HepG2 (cell line): Measurements from ENCODE around the gene ABCA3. TPM values are rescaled to one million over a fixed set of nuclear protein-coding genes. Genes with fewer than 3 reads are reported as not detected.

ENCODE experiments used
- ATAC-seq: fragments of 200-7000 bp; cut with Tn5 transposase; 3 replicates; pipeline ENCODE4 v1.9.1; 2020; ENCODE audit warnings: mild to moderate bottlenecking, moderate library complexity
- BruUV-seq: library from RNA; stranded (reverse); fragments of 400-500 nt; replicated peaks from 2 replicates; lab custom pipeline; 2021; lab: Mats Ljungman, UMichigan
- CTCF ChIA-PET: fragments of 300-600 bp; formaldehyde crosslinking; extraction: SDS; loops from one replicate; lab custom pipeline; 2021; ENCODE audit warnings: low total read pairs, inconsistent platforms, low intra/inter-chr PET ratio; lab: Yijun Ruan, JAX
- POLR2A ChIA-PET: fragments of 350-600 bp; sonication (Branson Sonifier 250); formaldehyde crosslinking; loops from one replicate; lab custom pipeline; 2020; ENCODE audit warnings: antibody characterized with exemption, inconsistent platforms; lab: Yijun Ruan, JAX
- DNase-seq: peaks from one replicate; pipeline ENCODE4 v3.0.0-alpha.2; 2015; ENCODE audit warnings: low spot score
- FAIRE-seq: peaks from 3 replicates; lab custom pipeline; 2011; peaks lifted over from hg19 to GRCh38; lab: Jason Lieb, UNC
- H2AFZ ChIP-seq: one replicate; pipeline ENCODE4 v1.6.1; 2011; ENCODE audit warnings: low read length, inconsistent platforms
- H3K27ac ChIP-seq: fragments of 300-600 bp; 3 replicates; pipeline ENCODE4 v1.8.0; 2011; ENCODE audit warnings: mixed run types, mild to moderate bottlenecking, mixed read lengths, low read length, inconsistent platforms; ENCODE audit not compliant: insufficient read depth; ENCODE audit errors: extremely low read length
- H3K27me3 ChIP-seq, 2 experiments: fragments of 200-600 bp in 1 of 2; 2 replicates in 1 of 2; 3 replicates in 1 of 2; pipeline versions ENCODE4 v1.6.0 to v1.8.0; 2011; ENCODE audit warnings: low read length in 2 of 2, mild to moderate bottlenecking in 2 of 2, moderate library complexity in 2 of 2, inconsistent platforms in 1 of 2; ENCODE audit not compliant: insufficient read depth in 2 of 2, control insufficient read depth in 1 of 2
- H3K36me3 ChIP-seq, 2 experiments: fragments of 200-600 bp in 1 of 2; replicated peaks in 1 of 2; 2 replicates in 1 of 2; 3 replicates in 1 of 2; pipeline versions ENCODE4 v1.5.1 to v1.8.0; 2011; ENCODE audit warnings: low read length in 2 of 2, inconsistent platforms in 1 of 2; ENCODE audit not compliant: insufficient read depth in 2 of 2, control insufficient read depth in 1 of 2
- H3K4me1 ChIP-seq: 2 replicates; pipeline ENCODE4 v1.5.1; 2012; ENCODE audit warnings: low read length, inconsistent platforms; ENCODE audit not compliant: insufficient read depth
- H3K4me2 ChIP-seq: 2 replicates; pipeline ENCODE4 v1.6.0; 2011; ENCODE audit warnings: low read depth, low read length, inconsistent platforms
- H3K4me3 ChIP-seq, 3 experiments: fragments of 200-600 bp in 1 of 3; sonication (generic), shearing (Covaris generic) in 1 of 3; replicated peaks in 1 of 3; 2 replicates each; pipeline ENCODE4 v1.5.1; 2011 to 2016; ENCODE audit warnings: low read length in 3 of 3, inconsistent platforms in 2 of 3, low read depth in 2 of 3, mild to moderate bottlenecking in 2 of 3, control low read depth in 1 of 3, mixed read lengths in 1 of 3; ENCODE audit not compliant: insufficient read depth in 1 of 3
- H3K79me2 ChIP-seq: one replicate; pipeline ENCODE4 v1.6.1; 2011; ENCODE audit warnings: low read length, inconsistent platforms; ENCODE audit not compliant: insufficient read depth
- H3K9ac ChIP-seq: 2 replicates; pipeline ENCODE4 v1.6.0; 2011; ENCODE audit warnings: mild to moderate bottlenecking, low read depth, low read length, inconsistent platforms; ENCODE audit not compliant: insufficient read depth
- H3K9me3 ChIP-seq: 2 replicates; pipeline ENCODE4 v1.5.1; 2012; ENCODE audit warnings: mild to moderate bottlenecking, low read length
- H4K20me1 ChIP-seq: 2 replicates; pipeline ENCODE4 v1.6.0; 2011; ENCODE audit warnings: inconsistent platforms, mild to moderate bottlenecking, low read length, moderate library complexity; ENCODE audit not compliant: insufficient read depth
- DNMT3B ChIP-seq: conservative IDR thresholded peaks from 2 replicates; pipeline ENCODE4 v1.6.1; 2016; ENCODE audit warnings: missing biosample characterization, control low read depth
- KLF16 ChIP-seq, 2 experiments: sonication (generic) in 1 of 2; formaldehyde crosslinking in 1 of 2; IDR thresholded peaks; 2 replicates each; pipeline versions ENCODE4 v1.6.1 to v1.8.0; 2016 to 2023; ENCODE audit warnings: missing genetic modification reagents in 2 of 2, missing compliant biosample characterization in 1 of 2
- MED1 ChIP-seq: sonication (generic); formaldehyde crosslinking; IDR thresholded peaks from 2 replicates; pipeline ENCODE4 v1.4.0; 2020; ENCODE audit warnings: missing genetic modification reagents
- POLR2G ChIP-seq: fragments of 200-400 bp; formaldehyde crosslinking; IDR thresholded peaks from 2 replicates; pipeline ENCODE4 v1.6.1; 2018; ENCODE audit warnings: mild to moderate bottlenecking, low read depth, low read length, moderate library complexity
- PRDM4 ChIP-seq: sonication (generic); formaldehyde crosslinking; IDR thresholded peaks from 2 replicates; pipeline ENCODE4 v1.9.0; 2021; ENCODE audit warnings: missing genetic modification reagents, borderline replicate concordance
- ZNF414 ChIP-seq: sonication (generic); formaldehyde crosslinking; IDR thresholded peaks from 2 replicates; pipeline ENCODE4 v1.5.0; 2020; ENCODE audit warnings: missing genetic modification reagents
- ZNF572 ChIP-seq: sonication (generic); formaldehyde crosslinking; IDR thresholded peaks from 2 replicates; pipeline ENCODE4 v1.5.1; 2020; ENCODE audit warnings: mild to moderate bottlenecking, missing genetic modification reagents
- WGBS: methylation state at CpG from one replicate; pipeline ENCODE4 v1.1.6; 2017; ENCODE audit warnings: low lambda C conversion rate; 5-methylcytosine and 5-hydroxymethylcytosine counted together
- in situ Hi-C: cut with HindIII; loops from 2 replicates; pipeline ENCODE4 v1.10.0; 2017; ENCODE audit warnings: low pct_unique_long_range_greater_than_20kb; ENCODE audit not compliant: extremely low pct_ligation_motif_present
- intact Hi-C: fragments of 100-400 bp; cut with micrococcal nuclease; formaldehyde crosslinking; loops from one replicate; pipeline ENCODE4 v1.10.0; 2022; ENCODE audit not compliant: unreplicated experiment
- polyA plus RNA-seq, 8 experiments: library from polyadenylated mRNA; depleted of rRNA in 3 of 8; stranded (reverse) in 7 of 8; unstranded in 1 of 8; fragments of >200 nt; fragmentation: Illumina TruSeq in 4 of 8; extraction: Trizol in 4 of 8; gene quantifications; 2 replicates each; pipeline versions ENCODE4 v1.2.1 to v1.2.3, GENCODE V29; 2011 to 2016; ENCODE audit warnings: low read depth in 4 of 8, missing spikeins in 1 of 8, mixed read lengths in 1 of 8; ENCODE audit not compliant: insufficient read depth in 1 of 8
- total RNA-seq, 5 experiments: library from RNA; depleted of rRNA; stranded (reverse); fragments of >200 nt; fragmentation: Illumina TruSeq; extraction: Trizol; gene quantifications; 2 replicates each; pipeline ENCODE4 v1.2.3, GENCODE V29; 2016; ENCODE audit warnings: low read depth in 1 of 5
- TF ChIP-seq, protein P1 (sequence below): sonication (generic); IDR thresholded peaks from 2 replicates; pipeline ENCODE4 v1.6.1; 2016; ENCODE audit warnings: low read depth, borderline replicate concordance

ABCA3 gene
- total and polyA plus RNA-seq, 2 of the 13 experiments (the other 11 are each of a cell fraction or from before 2014, with no cell fraction given), result 0.60 to 1.5 TPM

DNA sequence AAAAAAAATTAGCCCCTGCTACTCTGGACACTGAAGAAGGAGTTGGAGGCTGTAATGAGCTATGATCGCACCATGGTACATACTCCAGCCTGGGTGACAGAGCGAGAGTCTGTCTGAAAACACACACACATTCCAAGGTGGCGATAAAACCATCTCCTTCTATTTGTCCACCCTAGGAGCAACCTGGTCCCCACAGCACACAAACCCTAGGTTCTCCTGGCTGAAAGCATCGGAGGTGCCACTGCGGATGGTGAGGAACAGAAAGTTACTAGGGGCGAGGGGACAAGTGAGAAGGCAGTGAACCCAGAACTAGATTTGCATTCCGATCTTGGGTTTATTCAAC is 87.8 kb downstream of the ABCA3 start:
- H3K4me1 ChIP-seq, result peaks cover 27% of the 10 kb centered on the region
- no peak for DNase-seq
- FAIRE-seq, result no peak
- no peak overlapping the region for H3K4me2 ChIP-seq
- peaks cover 13 to 42% of the 10 kb centered on the region in 2 experiments for H3K36me3 ChIP-seq
- H3K9me3 ChIP-seq, result no peaks in the 10 kb centered on the region
- ChIA-PET POLR2A (interaction anchor here (1.0 to 3.7 kb wide), 7 partner anchors 10 to 217 kb away, joined by 3 to 79 read pairs (median 20); partner anchors contain the start of genes RNPS1 and TRAF7), CTCF (no interaction called here)
- peak overlapping the region; percentile 83 for H3K27ac ChIP-seq
- no peak for TF ChIP-seq ZNF414 (CRISPR knock-in tag)
- no peak for TF ChIP-seq DNMT3B (CRISPR knock-in tag)
- TF ChIP-seq, protein P1, sequence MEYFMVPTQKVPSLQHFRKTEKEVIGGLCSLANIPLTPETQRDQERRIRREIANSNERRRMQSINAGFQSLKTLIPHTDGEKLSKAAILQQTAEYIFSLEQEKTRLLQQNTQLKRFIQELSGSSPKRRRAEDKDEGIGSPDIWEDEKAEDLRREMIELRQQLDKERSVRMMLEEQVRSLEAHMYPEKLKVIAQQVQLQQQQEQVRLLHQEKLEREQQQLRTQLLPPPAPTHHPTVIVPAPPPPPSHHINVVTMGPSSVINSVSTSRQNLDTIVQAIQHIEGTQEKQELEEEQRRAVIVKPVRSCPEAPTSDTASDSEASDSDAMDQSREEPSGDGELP, result no peak
- TF ChIP-seq ZNF572 (CRISPR knock-in tag), result no peak
- TF ChIP-seq KLF16 (CRISPR knock-in tag; IDR thresholded peaks at IDR 0.05), result no peak
- 0 out of 2 replicates have a peak, but pooled peaks have one; percentile 15 for TF ChIP-seq POLR2G
- no peak for TF ChIP-seq MED1 (CRISPR knock-in tag)
- TF ChIP-seq PRDM4, result no peak
- no TSS peak for BruUV-seq
- H3K79me2 ChIP-seq, result peaks cover 23% of the 10 kb centered on the region
- 94% methylated on average over 7 of the region's 7 CpGs for WGBS
- in situ Hi-C loops (no loop called here), intact Hi-C loops (loop anchor here (5.0 kb wide), 1 partner anchor 55 kb away; the partner anchor contains the start of gene CASKIN1)
- ATAC-seq, result no peak
- H3K9ac ChIP-seq, result no peak overlapping the region
- no peak overlapping the region for H2AFZ ChIP-seq
- no peaks in the 10 kb centered on the region; a peak in 1 of 5 replicates for H3K27me3 ChIP-seq
- no peak overlapping the region for H3K4me3 ChIP-seq
- H4K20me1 ChIP-seq, result peaks cover 5% of the 10 kb centered on the region
